Progenitor cell of endocrine pancreas (in vitro differentiated cells): ENCODE measurements around the gene TBC1D3K. TPM values are rescaled to one million over a fixed set of nuclear protein-coding genes. Genes with fewer than 3 reads are reported as not detected.
"Not testable (repeated sequence)": the region's sequence is repeated elsewhere in the genome, so short reads cannot be mapped to it uniquely, and the experiment has no call there.

ENCODE experiments used
- DNase-seq: peaks from one replicate; pipeline ENCODE4 v3.0.0; 2021; ENCODE audit warnings: low spot score; ENCODE audit not compliant: unreplicated experiment
- H3K27ac Mint-ChIP-seq: 2 replicates; pipeline ENCODE4 v1.8.0; 2021; ENCODE audit warnings: mild to moderate bottlenecking, moderate library complexity, mixed read lengths
- H3K27me3 Mint-ChIP-seq: 2 replicates; pipeline ENCODE4 v1.8.0; 2021; ENCODE audit warnings: mixed read lengths
- H3K36me3 Mint-ChIP-seq: 2 replicates; pipeline ENCODE4 v1.8.0; 2022; ENCODE audit warnings: mixed read lengths; ENCODE audit not compliant: insufficient read depth
- H3K4me1 Mint-ChIP-seq: 2 replicates; pipeline ENCODE4 v1.8.0; 2021; ENCODE audit warnings: low read depth, mixed read lengths
- H3K4me3 Mint-ChIP-seq: 2 replicates; pipeline ENCODE4 v1.8.0; 2021; ENCODE audit warnings: low read depth, mild to moderate bottlenecking, moderate library complexity, mixed read lengths
- H3K9me3 Mint-ChIP-seq: 2 replicates; pipeline ENCODE4 v1.8.0; 2021; ENCODE audit warnings: low read depth, mixed read lengths
- CTCF ChIP-seq: fragments of 200-600 bp; sonication (generic); IDR thresholded peaks from one replicate; pipeline ENCODE4 v1.5.0; 2021; ENCODE audit warnings: antibody characterized with exemption, mild to moderate bottlenecking; ENCODE audit not compliant: unreplicated experiment
- long read RNA-seq: library from polyadenylated mRNA; unstranded; transcript quantifications from one replicate; pipeline ENCODE4 v2.0.0, GENCODE V29; 2020
- total RNA-seq: library from RNA; stranded (reverse); gene quantifications from 2 replicates; pipeline ENCODE4 v1.2.1, GENCODE V29; 2021

Gene TBC1D3K
- total RNA-seq: not detected in 2 replicates
- long read RNA-seq: 0 reads

GRCh38 chr17:37924115-37924514 lies at the start of gene TBC1D3K:
Gene TBC1D3K, plus strand, starts transcription at chr17:37924415. Its CDS starts 1,585 bp downstream, at chr17:37926000.
- not testable (repeated sequence) for H3K27ac Mint-ChIP-seq, H3K4me1 Mint-ChIP-seq, H3K9me3 Mint-ChIP-seq, DNase-seq, H3K27me3 Mint-ChIP-seq, H3K36me3 Mint-ChIP-seq, H3K4me3 Mint-ChIP-seq

- no peaks in the 10 kb centered on the region for H3K4me1 Mint-ChIP-seq
- no peaks in the 10 kb centered on the region for H3K36me3 Mint-ChIP-seq
- H3K27ac Mint-ChIP-seq: no peak overlapping the region
- no peak for DNase-seq
- no peaks in the 10 kb centered on the region for H3K27me3 Mint-ChIP-seq
- TF ChIP-seq CTCF: no peak
- H3K4me3 Mint-ChIP-seq: no peak overlapping the region
- H3K9me3 Mint-ChIP-seq: no peaks in the 10 kb centered on the region
Measured at GRCh38 chr17:37884516-37884915, 39.7 kb upstream of the TBC1D3K start.

GRCh38 chr17:37885136-37885535 lies 39.1 kb upstream of the TBC1D3K start:
- no peak overlapping the region for H3K27ac Mint-ChIP-seq
- DNase-seq: no peak
- H3K4me1 Mint-ChIP-seq: no peaks in the 10 kb centered on the region
- H3K27me3 Mint-ChIP-seq: no peaks in the 10 kb centered on the region
- H3K4me3 Mint-ChIP-seq: no peak overlapping the region
- H3K9me3 Mint-ChIP-seq: no peaks in the 10 kb centered on the region
- TF ChIP-seq CTCF: no peak
- no peaks in the 10 kb centered on the region for H3K36me3 Mint-ChIP-seq

GRCh38 chr17:37888881-37889280 lies 35.3 kb upstream of the TBC1D3K start:
- no peak for TF ChIP-seq CTCF
- H3K27ac Mint-ChIP-seq: no peak overlapping the region
- no peak overlapping the region for H3K4me3 Mint-ChIP-seq
- DNase-seq: no peak
- H3K4me1 Mint-ChIP-seq: no peaks in the 10 kb centered on the region
- no peaks in the 10 kb centered on the region for H3K27me3 Mint-ChIP-seq
- H3K9me3 Mint-ChIP-seq: no peaks in the 10 kb centered on the region
- H3K36me3 Mint-ChIP-seq: no peaks in the 10 kb centered on the region

GRCh38 chr17:37896961-37897360 lies 27.3 kb upstream of the TBC1D3K start:
- not testable (repeated sequence) for DNase-seq, H3K4me3 Mint-ChIP-seq, H3K27me3 Mint-ChIP-seq, H3K9me3 Mint-ChIP-seq, H3K36me3 Mint-ChIP-seq, H3K27ac Mint-ChIP-seq, H3K4me1 Mint-ChIP-seq

Other genes with a start within 250 kb of the TBC1D3K start
- 96.9 and 99.1 TPM in 2 replicates for gene HNF1B, start 179.4 kb upstream of the TBC1D3K start, total RNA-seq
- 58.5 and 61.8 TPM in 2 replicates for gene TBC1D3L, start 64.6 kb downstream of the TBC1D3K start, total RNA-seq
- 0.60 and 1.2 TPM in 2 replicates for gene TBC1D3D, start 79.6 kb downstream of the TBC1D3K start, total RNA-seq
- not detected in 2 replicates for gene TBC1D3C, start 144.2 kb downstream of the TBC1D3K start, total RNA-seq
- 0.14 TPM in 1 of 2 replicates, not detected in the other for gene TBC1D3E, start 203.5 kb downstream of the TBC1D3K start, total RNA-seq